Activated T-cell treated with anti-CD3 and anti-CD28 coated beads for 1 hour (primary cell): ENCODE measurements around the gene RPS6KA1.
"Not testable (repeated sequence)": the region's sequence is repeated elsewhere in the genome, so short reads cannot be mapped to it uniquely, and the experiment has no call there.

ENCODE experiments used
- DNase-seq: peaks from one replicate; pipeline ENCODE4 v3.0.0-alpha.2; 2020; ENCODE audit warnings: low read depth

RPS6KA1 gene

GRCh38 chr1:26602378-26602959, 72.9 kb downstream of the RPS6KA1 start:
- no peak for DNase-seq

GRCh38 chr1:26603856-26604255, 74.3 kb downstream of the RPS6KA1 start:
- DNase-seq: no peak

- no peak for DNase-seq
These were observed 77.6 kb downstream of the RPS6KA1 start for GRCh38 chr1:26607186-26607585.

GRCh38 chr1:26608895-26609294, 79.3 kb downstream of the RPS6KA1 start:
- DNase-seq: no peak

GRCh38 chr1:26610781-26611180, 81.2 kb downstream of the RPS6KA1 start:
- no peak for DNase-seq

GRCh38 chr1:26612627-26613026, 83.1 kb downstream of the RPS6KA1 start:
- DNase-seq: not testable (repeated sequence)

GRCh38 chr1:26614655-26615411, 85.3 kb downstream of the RPS6KA1 start:
- no peak for DNase-seq

GRCh38 chr1:26616881-26617280, 87.3 kb downstream of the RPS6KA1 start:
- DNase-seq: no peak

- DNase-seq: no peak
These were observed 89.0 kb downstream of the RPS6KA1 start for GRCh38 chr1:26618561-26618960.
